Measurements from ENCODE around the gene F11R. TPM values are rescaled to one million over a fixed set of nuclear protein-coding genes. Genes with fewer than 3 reads are reported as not detected.
"Not testable (repeated sequence)": the region's sequence is repeated elsewhere in the genome, so short reads cannot be mapped to it uniquely, and the experiment has no call there.

The F11R gene
- total RNA-seq = 10 to 100 TPM in 1 of 8 experiments, 1 to 10 TPM in 7; 1.4 to 14.5 (median 5.2) TPM

DNA sequence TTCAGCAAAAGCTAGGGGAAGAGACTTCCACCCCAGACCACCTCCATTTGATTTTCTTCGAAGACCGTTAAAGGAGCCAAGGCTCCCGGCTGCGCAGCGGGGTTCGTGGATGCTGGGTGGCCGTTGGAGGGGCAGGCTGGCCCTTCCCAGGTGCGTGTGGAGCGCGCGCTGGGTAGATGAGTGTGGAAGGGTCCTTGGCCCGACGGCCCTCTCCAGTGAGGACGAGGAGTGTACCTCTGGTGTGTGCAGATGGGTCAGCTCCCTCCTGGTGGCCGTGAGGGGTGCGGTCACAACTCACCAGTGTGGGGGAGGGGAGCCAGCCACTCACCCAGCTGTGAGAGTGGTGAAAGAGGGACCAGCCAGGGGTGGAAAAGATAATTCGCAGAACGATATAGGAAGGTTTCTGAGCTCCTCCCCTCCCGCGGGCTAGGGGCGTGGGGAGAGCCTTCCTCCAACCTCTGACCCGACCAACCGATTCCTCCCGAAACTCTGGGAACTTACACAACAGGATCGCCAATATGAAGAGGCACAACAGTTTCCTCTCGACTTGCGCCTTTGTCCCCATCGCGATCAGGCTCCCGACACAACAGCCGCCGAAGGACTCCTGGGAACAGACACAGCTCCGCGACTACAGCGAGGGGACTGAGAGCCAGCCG is at the start of gene F11R:
Gene F11R (minus strand): TSS at position 644 of the 656 bp plus-strand sequence. CDS start 79 bp downstream, at position 565.
- ATAC-seq (replicated peaks in 6 of 8) = peak; percentile 62 to 82 (median 79)
- Histone ChIP-seq H3K4me3 (peak within 1 kb of the TSS; percentile 44 to 69 (median 63)), H3K27ac (no peak within 1 kb of the TSS), H3K4me1 (replicated peaks in 1 of 2) (peaks cover 9 to 10% of the 10 kb centered on the region in 2 donors)
- WGBS, 10 experiments = 0 to 8% (median 0%) methylated on average over 2 to 23 of the region's 36 CpGs; no CpG with 5 or more reads in 3 of the 10 experiments
- in situ Hi-C loops (cut with MboI; ENCODE audit: low pct_unique_long_range_greater_than_20kb in 2 of 9, low sequenced_read_pairs in 9 of 9, unreplicated experiment in 9 of 9) = no loop called here

DNA sequence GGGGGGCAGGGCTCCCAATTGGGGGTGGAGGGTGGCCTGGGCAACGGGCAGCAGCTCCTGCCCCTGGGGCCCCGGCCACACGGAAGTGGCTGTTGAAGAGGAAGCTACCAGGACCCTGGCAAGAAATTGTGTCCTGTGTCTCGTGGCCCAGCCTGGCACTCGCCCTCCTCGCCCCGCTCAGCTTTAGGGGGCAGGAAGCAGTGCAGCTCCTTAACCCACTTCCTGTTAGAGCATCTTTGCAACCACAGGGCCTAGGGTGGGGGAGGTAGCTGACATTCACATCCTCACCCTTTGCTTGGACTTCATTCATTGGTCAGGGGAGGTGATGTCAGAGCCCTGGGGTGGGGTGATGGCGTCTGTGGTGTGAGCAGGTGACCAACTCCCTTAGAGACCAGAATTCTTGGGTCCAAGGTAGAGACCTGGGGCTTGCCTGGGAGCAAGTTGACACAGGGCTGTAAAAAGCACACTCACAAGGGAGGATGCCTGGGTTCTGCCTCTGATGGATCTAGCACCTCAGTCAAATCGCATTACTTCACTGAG is 48.8 kb upstream of the F11R start, which contains the start of gene ARHGAP30:
Gene ARHGAP30 (minus strand): TSS at position 161 of the 540 bp plus-strand sequence. CDS start 267 bp downstream, outside the sequence.
- ATAC-seq (replicated peaks in 6 of 8) = no peak
- H3K27ac ChIP-seq = no peak within 1 kb of the TSS
- in situ Hi-C loops (cut with MboI; ENCODE audit: low pct_unique_long_range_greater_than_20kb in 2 of 9, low sequenced_read_pairs in 9 of 9, unreplicated experiment in 9 of 9) = no loop called here
- peaks cover 0 to 4% of the 10 kb centered on the region in 2 donors for H3K4me1 ChIP-seq (replicated peaks in 1 of 2)
- no peak within 1 kb of the TSS for H3K4me3 ChIP-seq
- WGBS, 10 experiments = 70 to 100% (median 100%) methylated on average over 1 to 2 of the region's 9 CpGs; no CpG with 5 or more reads in 5 of the 10 experiments

DNA sequence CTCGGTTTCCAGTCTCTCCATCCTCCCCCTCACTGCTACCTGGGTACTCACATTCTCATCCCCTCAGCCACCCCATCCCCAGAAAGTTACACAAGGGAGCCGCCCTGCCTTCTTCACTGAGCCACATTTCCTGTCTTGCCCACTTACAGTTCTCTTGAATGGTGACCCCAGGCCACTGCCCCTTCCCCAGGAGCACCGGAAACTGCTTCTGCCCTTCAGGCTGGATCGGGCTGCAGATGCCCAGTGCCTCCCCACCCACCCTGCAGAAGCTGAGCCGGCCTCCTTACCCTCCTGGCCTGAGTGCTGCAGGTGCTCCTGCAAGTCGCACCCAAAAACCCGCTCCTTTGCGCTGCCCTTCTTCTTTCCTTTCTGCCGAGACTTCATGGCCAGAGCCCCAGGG is 48.3 kb upstream of the F11R start:
- no peak for ATAC-seq (replicated peaks in 6 of 8)
- H3K4me1 ChIP-seq (replicated peaks in 1 of 2) = peaks cover 0 to 4% of the 10 kb centered on the region in 2 donors
- no peak overlapping the region for H3K4me3 ChIP-seq
- in situ Hi-C loops (cut with MboI; ENCODE audit: low pct_unique_long_range_greater_than_20kb in 2 of 9, low sequenced_read_pairs in 9 of 9, unreplicated experiment in 9 of 9) = no loop called here
- no peak overlapping the region for H3K27ac ChIP-seq
- 67 to 100% (median 80%) methylated on average over 1 to 2 of the region's 9 CpGs; no CpG with 5 or more reads in 4 of the 10 experiments for WGBS, 10 experiments

DNA sequence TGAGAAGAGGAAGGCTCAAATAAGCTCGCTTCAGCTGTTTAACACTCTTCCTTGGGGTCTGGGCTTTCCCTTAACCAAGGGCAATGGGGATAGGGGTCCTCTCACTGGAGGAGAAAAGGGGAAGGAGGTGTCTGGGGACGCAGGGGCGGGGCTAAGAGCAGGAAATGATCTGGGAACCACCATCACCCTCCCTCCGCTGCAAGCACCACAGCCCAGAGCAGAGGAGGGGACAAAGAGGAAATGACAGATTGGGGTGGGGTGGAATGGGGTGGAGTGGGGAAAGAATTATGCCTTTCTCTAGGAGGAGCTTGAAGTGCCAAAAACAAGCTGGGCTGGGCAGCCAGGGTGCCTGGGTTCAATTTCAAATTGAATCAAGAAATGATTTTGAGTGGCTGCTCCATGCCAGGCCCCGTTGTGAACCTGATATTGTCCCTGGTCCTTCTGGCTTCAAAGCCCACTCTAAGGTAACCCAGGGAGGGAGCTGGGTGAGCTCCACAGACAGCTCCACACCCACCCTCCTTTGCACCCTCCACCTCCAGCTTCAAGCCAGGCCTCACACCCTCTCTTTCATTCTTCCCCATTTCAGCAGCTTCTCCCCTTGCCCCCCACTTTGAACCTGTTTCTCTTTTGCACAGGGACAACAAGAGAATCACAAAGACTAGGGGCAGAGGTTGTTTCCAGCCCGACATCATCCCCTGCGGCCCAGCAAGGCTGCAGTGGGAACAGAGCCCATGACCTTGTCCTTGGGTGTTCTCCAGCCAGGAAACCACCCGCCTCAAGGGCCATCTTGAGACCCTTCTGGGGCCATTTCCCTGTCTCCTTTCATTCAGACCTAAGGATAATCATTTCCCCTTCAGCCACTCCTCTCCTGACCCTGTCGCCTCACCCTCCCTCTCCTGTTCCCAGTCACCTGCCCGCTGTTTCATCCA is 47.6 kb upstream of the F11R start:
- in situ Hi-C loops (cut with MboI; ENCODE audit: low pct_unique_long_range_greater_than_20kb in 2 of 9, low sequenced_read_pairs in 9 of 9, unreplicated experiment in 9 of 9) = no loop called here
- H3K27ac ChIP-seq = no peak overlapping the region
- ATAC-seq (replicated peaks in 6 of 8) = peak in 3 of 8 experiments; percentile 40 to 70 (median 69)
- peaks cover 0 to 4% of the 10 kb centered on the region in 2 donors for H3K4me1 ChIP-seq (replicated peaks in 1 of 2)
- 50 to 100% (median 81%) methylated on average over 1 to 6 of the region's 10 CpGs; no CpG with 5 or more reads in 2 of the 10 experiments for WGBS, 10 experiments
- H3K4me3 ChIP-seq = no peak overlapping the region

DNA sequence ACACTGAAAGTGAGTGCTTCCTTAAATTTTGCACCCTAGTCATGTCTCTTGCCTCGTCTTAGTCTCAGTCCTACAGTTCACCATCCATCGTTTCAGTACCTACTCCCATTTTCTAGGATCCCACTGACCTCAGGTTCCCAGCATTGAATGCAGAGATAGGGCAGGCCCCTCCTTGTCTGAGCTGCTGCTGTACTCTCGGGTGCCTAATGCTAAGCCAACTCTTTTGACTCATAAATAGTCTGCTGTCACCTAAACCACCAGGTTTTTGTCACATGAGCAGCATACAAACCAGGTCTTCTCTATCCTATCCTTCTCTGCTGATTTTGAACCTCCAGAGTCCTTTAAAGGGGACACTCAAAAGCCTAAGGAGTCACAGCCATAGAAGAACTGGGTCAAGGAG is 45.7 kb upstream of the F11R start:
- in situ Hi-C loops (cut with MboI; ENCODE audit: low pct_unique_long_range_greater_than_20kb in 2 of 9, low sequenced_read_pairs in 9 of 9, unreplicated experiment in 9 of 9) = no loop called here
- no peak overlapping the region for H3K27ac ChIP-seq
- no peaks in the 10 kb centered on the region for H3K4me1 ChIP-seq (replicated peaks in 1 of 2)
- ATAC-seq (replicated peaks in 6 of 8) = no peak
- no peak overlapping the region for H3K4me3 ChIP-seq
- WGBS, 10 experiments = 50 to 100% (median 74%) methylated on average over 1 to 3 of the region's 3 CpGs; no CpG with 5 or more reads in 3 of the 10 experiments

DNA sequence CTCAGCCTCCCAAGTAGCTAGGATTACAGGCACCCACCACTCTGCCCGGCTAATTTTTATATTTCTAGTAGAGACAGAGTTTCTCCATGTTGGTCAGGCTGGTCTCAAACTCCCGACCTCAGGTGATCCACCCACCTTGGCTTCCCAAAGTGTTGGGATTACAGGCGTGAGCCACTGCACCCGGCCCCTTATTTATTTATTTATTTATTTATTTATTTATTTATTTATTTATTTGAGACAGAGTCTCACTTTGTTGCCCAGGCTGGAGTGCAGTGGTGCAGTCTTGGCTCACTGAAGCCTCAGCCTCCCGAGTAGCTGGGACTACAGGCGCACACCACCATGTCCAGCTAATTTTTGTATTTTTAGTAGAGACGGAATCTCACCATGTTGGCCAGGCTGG is 44.7 kb upstream of the F11R start:
- in situ Hi-C loops (cut with MboI; ENCODE audit: low pct_unique_long_range_greater_than_20kb in 2 of 9, low sequenced_read_pairs in 9 of 9, unreplicated experiment in 9 of 9) = not testable (repeated sequence)
- WGBS, 10 experiments = 56 to 100% (median 90%) methylated on average over 2 to 7 of the region's 7 CpGs; no CpG with 5 or more reads in 1 of the 10 experiments

DNA sequence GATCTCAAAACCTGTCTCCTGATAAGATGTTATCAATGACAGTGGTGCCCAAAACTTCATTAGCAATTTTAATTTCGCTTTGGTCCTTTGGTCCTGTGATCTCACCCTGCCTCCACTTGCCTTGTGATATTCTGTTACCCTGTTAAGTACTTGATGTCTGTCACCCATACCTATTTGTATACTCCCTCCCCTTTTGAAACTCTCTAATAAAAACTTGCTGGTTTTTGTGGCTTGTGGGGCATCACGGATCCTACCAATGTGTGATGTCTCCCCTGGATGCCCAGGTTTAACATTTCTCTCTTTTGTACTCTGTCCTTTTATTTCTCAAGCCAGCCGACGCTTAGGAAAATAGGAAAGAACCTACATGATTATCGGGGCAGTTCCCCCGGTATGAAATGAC is 43.0 kb upstream of the F11R start:
- H3K27ac ChIP-seq; ATAC-seq (replicated peaks in 6 of 8); H3K4me3 ChIP-seq; in situ Hi-C loops (cut with MboI; ENCODE audit: low pct_unique_long_range_greater_than_20kb in 2 of 9, low sequenced_read_pairs in 9 of 9, unreplicated experiment in 9 of 9); H3K4me1 ChIP-seq (replicated peaks in 1 of 2): not testable (repeated sequence)
- WGBS, 10 experiments = 40 to 100% (median 66%) methylated on average over 1 to 6 of the region's 6 CpGs

More for the DNA sequence above, 44.7 kb upstream of the F11R start:
- not testable (repeated sequence) for H3K4me1 ChIP-seq (replicated peaks in 1 of 2); ATAC-seq (replicated peaks in 6 of 8); H3K4me3 ChIP-seq; H3K27ac ChIP-seq

DNA sequence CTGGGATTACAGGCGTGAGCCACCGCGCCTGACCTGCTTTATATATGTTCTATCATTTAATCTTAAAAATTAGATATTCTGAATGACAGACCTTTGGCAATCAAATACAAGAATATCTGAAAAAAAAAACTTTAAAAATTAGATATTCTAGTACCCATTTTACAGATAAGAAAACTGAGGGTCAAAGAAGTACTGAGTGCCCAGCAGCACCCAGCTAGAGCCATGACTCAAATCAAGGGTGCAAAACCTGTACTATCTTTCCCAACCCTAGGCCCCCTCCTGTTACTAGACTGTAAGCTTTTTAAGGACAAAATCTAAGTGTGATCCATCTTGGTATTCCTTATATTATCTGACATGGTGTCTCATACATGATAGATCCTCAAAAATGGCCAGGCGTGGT is 40.5 kb upstream of the F11R start:
- Histone ChIP-seq H3K27ac (no peak overlapping the region), H3K4me3 (no peak overlapping the region), H3K4me1 (replicated peaks in 1 of 2) (no peaks in the 10 kb centered on the region)
- in situ Hi-C loops (cut with MboI; ENCODE audit: low pct_unique_long_range_greater_than_20kb in 2 of 9, low sequenced_read_pairs in 9 of 9, unreplicated experiment in 9 of 9) = no loop called here
- ATAC-seq (replicated peaks in 6 of 8) = no peak
- 40 to 100% (median 95%) methylated on average over 1 to 4 of the region's 4 CpGs; no CpG with 5 or more reads in 4 of the 10 experiments for WGBS, 10 experiments

DNA sequence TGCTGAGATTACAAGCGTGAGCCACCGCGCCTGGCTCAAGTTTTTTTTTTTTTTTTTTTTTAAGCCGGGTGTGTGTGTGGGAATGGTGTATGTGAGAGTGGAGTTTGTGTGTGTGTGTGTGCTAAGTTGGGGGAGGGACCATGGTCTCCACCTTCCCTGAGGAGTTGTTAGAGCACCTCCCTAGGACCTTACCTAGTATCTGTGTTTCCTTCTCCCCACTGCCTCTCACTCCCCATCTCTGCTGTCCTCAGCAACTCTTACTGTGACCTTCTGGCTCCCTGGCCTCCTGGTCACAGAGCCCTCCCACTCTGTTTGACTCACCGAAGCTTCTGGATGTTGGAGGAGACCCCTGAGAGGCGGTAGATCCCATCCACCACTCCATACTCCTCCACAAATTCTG is 38.3 kb upstream of the F11R start:
- WGBS, 10 experiments = 40 to 100% (median 84%) methylated on average over 1 to 6 of the region's 6 CpGs; no CpG with 5 or more reads in 4 of the 10 experiments
- in situ Hi-C loops (cut with MboI; ENCODE audit: low pct_unique_long_range_greater_than_20kb in 2 of 9, low sequenced_read_pairs in 9 of 9, unreplicated experiment in 9 of 9) = no loop called here
- H3K27ac ChIP-seq = no peak overlapping the region
- no peaks in the 10 kb centered on the region for H3K4me1 ChIP-seq (replicated peaks in 1 of 2)
- no peak for ATAC-seq (replicated peaks in 6 of 8)
- no peak overlapping the region for H3K4me3 ChIP-seq

DNA sequence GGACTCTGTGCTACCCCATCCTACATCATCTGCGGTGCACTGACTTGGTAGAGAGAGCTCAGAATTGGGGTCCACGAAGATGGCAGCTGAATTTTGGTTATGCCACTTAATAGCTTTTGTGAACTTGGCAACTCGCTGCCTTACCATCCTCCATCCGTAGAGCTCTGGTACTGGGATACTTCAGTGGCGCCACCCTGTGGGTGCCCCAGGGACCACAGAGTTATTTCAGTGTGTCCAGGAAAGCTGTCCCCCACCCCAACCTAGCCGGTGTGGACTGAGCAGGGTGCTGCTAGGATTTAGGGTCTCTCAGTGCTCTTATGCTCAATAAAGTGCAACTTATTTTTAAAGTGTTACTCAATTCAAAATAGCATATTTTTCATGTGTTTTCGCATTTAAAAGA is 33.9 kb upstream of the F11R start:
- in situ Hi-C loops (cut with MboI; ENCODE audit: low pct_unique_long_range_greater_than_20kb in 2 of 9, low sequenced_read_pairs in 9 of 9, unreplicated experiment in 9 of 9) = no loop called here
- no peak overlapping the region for H3K4me3 ChIP-seq
- H3K27ac ChIP-seq = no peak overlapping the region
- WGBS, 10 experiments = 43 to 100% (median 81%) methylated on average over 1 to 7 of the region's 7 CpGs; no CpG with 5 or more reads in 2 of the 10 experiments
- H3K4me1 ChIP-seq (replicated peaks in 1 of 2) = no peaks in the 10 kb centered on the region
- no peak for ATAC-seq (replicated peaks in 6 of 8)

DNA sequence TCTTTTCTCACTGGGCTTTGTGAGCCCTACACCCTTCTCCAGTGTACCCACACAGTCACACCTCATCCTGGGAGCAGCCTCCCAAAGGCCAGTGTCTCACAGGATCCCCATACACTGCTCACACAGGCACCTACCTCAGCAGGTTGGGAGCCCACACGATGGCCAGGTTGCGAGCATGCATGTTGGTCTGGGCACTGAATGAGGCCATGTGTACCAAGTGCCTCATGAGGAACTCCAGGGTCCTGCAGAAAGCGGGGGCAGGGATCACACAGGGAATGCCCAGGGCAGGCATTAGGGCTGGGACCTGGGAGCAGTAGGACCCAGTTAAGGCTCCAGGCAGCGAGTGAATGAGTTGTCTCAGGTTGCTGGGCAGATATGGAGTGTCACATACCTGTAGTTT is 33.3 kb upstream of the F11R start:
- WGBS, 10 experiments = 78 to 100% (median 90%) methylated on average over 1 to 4 of the region's 4 CpGs; no CpG with 5 or more reads in 5 of the 10 experiments
- Histone ChIP-seq H3K27ac (no peak overlapping the region), H3K4me1 (replicated peaks in 1 of 2) (no peaks in the 10 kb centered on the region), H3K4me3 (no peak overlapping the region)
- in situ Hi-C loops (cut with MboI; ENCODE audit: low pct_unique_long_range_greater_than_20kb in 2 of 9, low sequenced_read_pairs in 9 of 9, unreplicated experiment in 9 of 9) = no loop called here
- ATAC-seq (replicated peaks in 6 of 8) = no peak

DNA sequence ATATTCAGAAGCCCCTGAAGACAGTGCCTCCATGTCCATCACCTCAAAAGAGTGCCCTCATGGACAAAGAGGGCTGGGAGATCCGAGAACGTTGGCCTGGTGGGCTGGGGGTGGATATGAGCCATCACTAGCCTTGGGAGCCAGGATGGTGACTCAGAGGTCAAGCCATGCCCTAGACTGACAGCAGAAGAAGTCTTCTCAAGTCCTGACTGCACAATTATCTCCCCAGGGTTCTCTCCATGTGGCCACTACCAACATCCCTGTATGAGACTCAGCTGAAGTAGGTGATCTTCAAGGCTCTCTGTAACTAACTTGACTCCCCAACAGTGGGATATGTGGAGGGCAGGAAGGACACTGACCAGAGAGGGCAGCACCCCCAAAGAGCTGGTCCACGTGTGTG is 31.9 kb upstream of the F11R start:
- ATAC-seq (replicated peaks in 6 of 8) = no peak

DNA sequence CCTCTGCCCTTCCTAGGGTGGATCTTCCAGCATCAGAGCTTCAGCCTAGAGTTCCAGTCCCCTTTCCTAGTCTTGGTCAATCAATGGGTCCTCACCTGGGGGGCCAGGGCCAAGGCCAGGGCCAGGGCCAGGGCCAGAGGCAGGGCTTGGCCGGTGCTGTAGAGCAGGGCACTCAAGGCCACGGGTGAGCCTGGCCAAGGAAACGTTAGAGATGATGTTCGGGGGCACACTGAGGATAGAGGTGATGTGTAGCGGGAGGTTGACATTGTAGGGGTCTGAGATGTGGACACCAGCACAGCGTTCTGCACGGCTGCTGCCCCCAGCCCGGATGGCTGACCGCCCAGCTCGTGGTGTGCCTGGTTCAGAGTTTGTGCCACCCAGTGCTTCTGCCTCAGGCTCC is 30.3 kb upstream of the F11R start:
- Histone ChIP-seq H3K4me3 (no peak overlapping the region), H3K4me1 (replicated peaks in 1 of 2) (peaks cover 3 to 6% of the 10 kb centered on the region in 2 donors), H3K27ac (no peak overlapping the region)
- ATAC-seq (replicated peaks in 6 of 8) = no peak
- 40 to 90% (median 80%) methylated on average over 1 to 2 of the region's 10 CpGs; no CpG with 5 or more reads in 7 of the 10 experiments for WGBS, 10 experiments
- in situ Hi-C loops (cut with MboI; ENCODE audit: low pct_unique_long_range_greater_than_20kb in 2 of 9, low sequenced_read_pairs in 9 of 9, unreplicated experiment in 9 of 9) = no loop called here

More for the DNA sequence above, 31.9 kb upstream of the F11R start:
- H3K4me1 ChIP-seq (replicated peaks in 1 of 2) = no peaks in the 10 kb centered on the region
- H3K4me3 ChIP-seq = no peak overlapping the region
- no peak overlapping the region for H3K27ac ChIP-seq
- WGBS, 10 experiments = 61 to 100% (median 70%) methylated on average over 1 to 3 of the region's 3 CpGs; no CpG with 5 or more reads in 7 of the 10 experiments
- in situ Hi-C loops (cut with MboI; ENCODE audit: low pct_unique_long_range_greater_than_20kb in 2 of 9, low sequenced_read_pairs in 9 of 9, unreplicated experiment in 9 of 9) = no loop called here

Measured in motor neuron (in vitro differentiated cells).